Measurements from ENCODE around the gene SCT.

Gene SCT

GRCh38 chr11:620935-621814 lies 5.8 kb downstream of the SCT start:
- DNase-seq = no peak

- DNase-seq = no peak
Observed at GRCh38 chr11:620201-620600, 6.8 kb downstream of the SCT start.

- no peak for DNase-seq
Observed at GRCh38 chr11:619628-620050, 7.3 kb downstream of the SCT start.

GRCh38 chr11:618856-619627 lies 7.9 kb downstream of the SCT start:
- DNase-seq = no peak

GRCh38 chr11:617912-618682 lies 8.9 kb downstream of the SCT start:
- no peak for DNase-seq

- DNase-seq = no peak
Observed at GRCh38 chr11:617199-617911, 9.6 kb downstream of the SCT start.

- DNase-seq = no peak
Observed at GRCh38 chr11:616320-617198, 10.4 kb downstream of the SCT start.

GRCh38 chr11:615504-616319 lies 11.3 kb downstream of the SCT start, which contains the start of gene IRF7:
TSS of gene IRF7 (minus strand) at chr11:615950. CDS start at chr11:615364, 586 bp downstream.
- peak; percentile 86 for DNase-seq

GRCh38 chr11:614623-615503 lies 12.1 kb downstream of the SCT start:
- DNase-seq = no peak

- no peak for DNase-seq
Observed at GRCh38 chr11:614021-614622, 12.9 kb downstream of the SCT start.

- DNase-seq = peak; percentile 76
Observed at GRCh38 chr11:613369-613968, 13.5 kb downstream of the SCT start.

- DNase-seq = no peak
Observed at GRCh38 chr11:612961-613300, 14.1 kb downstream of the SCT start.

- DNase-seq = no peak
Observed at GRCh38 chr11:612201-612960, 14.6 kb downstream of the SCT start.

GRCh38 chr11:611001-611996 lies 15.7 kb downstream of the SCT start:
- no peak for DNase-seq

- DNase-seq = no peak
Observed at GRCh38 chr11:610146-610801, 16.7 kb downstream of the SCT start.

- DNase-seq = no peak
Observed at GRCh38 chr11:609341-609811, 17.6 kb downstream of the SCT start.

Data from activated naive CD4-positive, alpha-beta T cell treated with Interleukin-2 at 50 U/mL for 16 hours (primary cell).